ENCODE measurements around the gene TTLL8.

DNA sequence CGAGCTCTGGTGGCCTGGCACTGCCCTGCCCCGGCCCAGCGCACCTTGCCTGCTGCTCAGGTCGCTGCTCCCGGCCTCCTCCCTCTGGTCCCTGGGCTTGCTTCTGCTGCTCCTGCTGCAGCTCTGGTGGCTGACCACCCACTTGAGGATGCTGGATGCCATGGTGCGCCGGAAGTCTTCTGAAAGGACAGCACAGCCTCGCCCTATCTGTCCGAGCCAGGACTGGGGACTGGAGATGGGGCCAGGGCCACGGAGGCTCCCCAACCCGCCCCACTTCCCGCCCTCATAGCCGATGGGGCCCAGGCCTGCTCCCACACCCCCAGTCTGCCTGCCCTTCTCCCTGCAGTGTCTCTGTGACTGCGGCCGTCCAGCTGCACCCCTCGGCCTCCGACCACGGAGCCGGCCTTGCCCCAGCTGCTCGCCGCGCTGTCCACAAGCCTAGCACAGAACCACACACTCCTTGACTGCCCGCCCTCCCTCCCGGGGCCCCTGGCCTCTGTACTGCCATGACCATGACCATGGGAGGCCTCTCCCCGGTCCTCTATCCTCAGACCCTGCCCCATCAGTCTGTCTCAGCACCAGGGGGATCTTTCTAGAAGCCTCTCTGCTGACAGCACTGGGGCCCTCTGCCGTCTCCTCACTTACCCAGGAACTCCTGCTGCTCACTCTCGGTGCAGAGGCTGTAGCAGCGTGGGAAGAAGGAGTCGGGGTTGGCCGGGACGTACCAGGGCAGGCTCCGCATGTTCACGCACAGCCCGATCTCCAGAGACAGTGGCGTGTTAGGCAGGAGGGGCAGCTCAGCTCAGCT lies 12.7 kb downstream of the TTLL8 start:
- TF ChIP-seq CTCF (IDR thresholded peaks at IDR 0.05; ENCODE audit: poor library complexity) (no peak), EZH2 (IDR thresholded peaks at IDR 0.05; ENCODE audit: borderline replicate concordance) (no peak), EZH2phosphoT487 (IDR thresholded peaks at IDR 0.05; ENCODE audit: low read depth, severe bottlenecking, unreplicated experiment) (no peak)
